NK-92 (cell line): ENCODE measurements around the gene CRLF3.
"Not testable (repeated sequence)": the region's sequence is repeated elsewhere in the genome, so short reads cannot be mapped to it uniquely, and the experiment has no call there.

ENCODE experiments used
- DNase-seq: peaks from one replicate; lab custom pipeline; 2025; ENCODE audit not compliant: unreplicated experiment; lab: John Stamatoyannopoulos, UW

CRLF3 gene

GRCh38 chr17:30824356-30825145, at the start of gene CRLF3:
TSS of gene CRLF3 (minus strand) at chr17:30824692. CDS start at chr17:30824651, 41 bp downstream.
- peak; percentile 46 for DNase-seq

GRCh38 chr17:30869005-30869404, 44.5 kb upstream of the CRLF3 start:
- no peak for DNase-seq

- no peak for DNase-seq
These were observed 40.1 kb upstream of the CRLF3 start for GRCh38 chr17:30864636-30865035.

- no peak for DNase-seq
These were observed 34.2 kb upstream of the CRLF3 start for GRCh38 chr17:30858556-30859250.

GRCh38 chr17:30854146-30854545, 29.7 kb upstream of the CRLF3 start:
- DNase-seq, result no peak

GRCh38 chr17:30848021-30848420, 23.5 kb upstream of the CRLF3 start:
- DNase-seq, result no peak

- DNase-seq, result no peak
These were observed 16.3 kb upstream of the CRLF3 start for GRCh38 chr17:30840771-30841170.

GRCh38 chr17:30838202-30838807, 13.8 kb upstream of the CRLF3 start:
- no peak for DNase-seq

- no peak for DNase-seq
These were observed 8.1 kb upstream of the CRLF3 start for GRCh38 chr17:30832438-30833124.

GRCh38 chr17:30831663-30832437, 7.4 kb upstream of the CRLF3 start, which contains the start of gene ATAD5:
TSS of gene ATAD5 (plus strand) at chr17:30831966. CDS start at chr17:30832348, 382 bp downstream.
- peak; percentile 30 for DNase-seq

- no peak for DNase-seq
These were observed 6.8 kb upstream of the CRLF3 start for GRCh38 chr17:30831257-30831656.

GRCh38 chr17:30829022-30829421, 4.5 kb upstream of the CRLF3 start:
- DNase-seq, result no peak

GRCh38 chr17:30827082-30827481, 2.6 kb upstream of the CRLF3 start:
- DNase-seq, result no peak

GRCh38 chr17:30824002-30824355, 513 bp downstream of the CRLF3 start:
- DNase-seq, result no peak

- DNase-seq, result no peak
These were observed 1.1 kb downstream of the CRLF3 start for GRCh38 chr17:30823421-30823820.

GRCh38 chr17:30822919-30823318, 1.6 kb downstream of the CRLF3 start:
- DNase-seq, result not testable (repeated sequence)

- no peak for DNase-seq
These were observed 2.4 kb downstream of the CRLF3 start for GRCh38 chr17:30821871-30822723.

- DNase-seq, result no peak
These were observed 4.4 kb downstream of the CRLF3 start for GRCh38 chr17:30819971-30820705.

GRCh38 chr17:30816165-30816564, 8.3 kb downstream of the CRLF3 start:
- DNase-seq, result no peak
